CD4-positive, alpha-beta T cell treated with Interleukin-2 at 100 ng/mL for 4 hours (primary cell): ENCODE results near the gene SHISAL2A.

Source experiments
- DNase-seq: peaks from one replicate; pipeline ENCODE4 v3.0.0-alpha.2; 2020; ENCODE audit warnings: low spot score

The SHISAL2A gene

DNA sequence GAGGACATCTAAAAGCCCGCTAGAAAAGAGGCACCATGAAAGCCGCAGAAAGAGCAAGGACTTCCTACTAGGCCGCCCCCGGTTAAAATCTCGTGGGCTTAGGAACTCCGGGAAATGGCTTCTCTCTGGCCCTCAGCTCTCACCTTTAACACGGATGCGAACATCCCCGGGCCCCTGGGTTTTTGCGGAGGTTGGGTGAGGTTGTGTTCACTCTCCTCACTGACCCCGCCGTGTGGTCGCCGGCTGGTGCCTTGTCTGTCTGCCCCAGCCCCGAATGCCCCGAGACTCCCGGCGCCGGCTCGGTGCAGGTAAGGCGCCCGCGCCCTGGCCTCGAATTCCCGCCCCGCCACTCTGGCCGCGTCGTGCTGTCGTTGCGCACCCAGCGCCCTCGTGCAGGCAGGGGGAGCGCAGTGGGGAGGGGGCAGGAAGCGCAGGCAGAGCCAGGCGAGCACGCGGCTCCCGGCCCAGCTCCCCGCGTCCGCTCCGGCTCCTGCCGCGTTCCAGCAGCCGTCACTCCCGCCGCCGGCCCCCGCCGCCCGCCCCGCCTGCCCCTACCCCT is at the start of gene SHISAL2A:
Gene SHISAL2A, plus strand, starts transcription at position 437 of the 559 bp plus-strand sequence. CDS start 326 bp downstream, outside the sequence.
- peak; percentile 63 for DNase-seq

- no peak for DNase-seq
These were observed 47.5 kb upstream of the SHISAL2A start for GRCh38 chr1:52585474-52585873.

DNA sequence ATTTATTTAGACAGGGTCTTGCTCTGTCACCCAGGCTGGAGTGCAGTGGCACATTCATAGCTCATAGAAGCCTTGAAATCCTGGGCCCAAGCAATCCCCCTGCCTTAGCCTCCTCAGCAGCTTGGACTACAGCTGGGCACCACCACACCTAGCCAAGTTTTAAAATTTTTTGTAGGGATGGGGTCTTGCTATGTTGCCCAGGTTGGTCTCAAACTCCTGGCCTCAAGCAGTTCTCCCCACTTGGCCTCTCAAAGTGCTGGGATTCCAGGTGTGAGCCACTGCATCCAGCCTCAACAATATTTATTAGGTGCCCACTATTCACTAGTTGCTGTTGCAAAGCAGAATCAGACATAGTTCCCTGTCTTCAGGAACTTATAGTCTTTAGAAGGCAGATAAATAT is 44.9 kb upstream of the SHISAL2A start:
- DNase-seq = no peak

DNA sequence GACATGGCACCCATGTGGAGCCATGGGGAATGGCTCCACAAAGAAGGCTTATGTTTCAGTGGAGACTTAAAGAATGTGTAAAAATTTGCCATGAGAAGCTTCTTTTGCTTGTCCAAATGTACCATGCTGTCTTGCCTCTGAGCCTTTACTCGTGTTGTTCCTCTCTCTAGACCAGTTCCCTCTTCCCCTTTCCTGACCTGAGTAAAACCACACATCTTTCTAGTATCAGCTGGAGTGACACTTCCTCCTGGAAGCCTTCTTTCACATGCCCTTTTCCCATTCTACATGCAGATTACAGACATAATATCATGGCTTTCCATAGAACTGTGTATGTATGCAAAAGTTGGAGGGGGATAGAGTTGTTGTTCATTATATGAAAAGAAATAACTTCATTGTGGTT is 44.4 kb upstream of the SHISAL2A start:
- no peak for DNase-seq

GRCh38 chr1:52590266-52590665 is 42.7 kb upstream of the SHISAL2A start:
- no peak for DNase-seq

DNA sequence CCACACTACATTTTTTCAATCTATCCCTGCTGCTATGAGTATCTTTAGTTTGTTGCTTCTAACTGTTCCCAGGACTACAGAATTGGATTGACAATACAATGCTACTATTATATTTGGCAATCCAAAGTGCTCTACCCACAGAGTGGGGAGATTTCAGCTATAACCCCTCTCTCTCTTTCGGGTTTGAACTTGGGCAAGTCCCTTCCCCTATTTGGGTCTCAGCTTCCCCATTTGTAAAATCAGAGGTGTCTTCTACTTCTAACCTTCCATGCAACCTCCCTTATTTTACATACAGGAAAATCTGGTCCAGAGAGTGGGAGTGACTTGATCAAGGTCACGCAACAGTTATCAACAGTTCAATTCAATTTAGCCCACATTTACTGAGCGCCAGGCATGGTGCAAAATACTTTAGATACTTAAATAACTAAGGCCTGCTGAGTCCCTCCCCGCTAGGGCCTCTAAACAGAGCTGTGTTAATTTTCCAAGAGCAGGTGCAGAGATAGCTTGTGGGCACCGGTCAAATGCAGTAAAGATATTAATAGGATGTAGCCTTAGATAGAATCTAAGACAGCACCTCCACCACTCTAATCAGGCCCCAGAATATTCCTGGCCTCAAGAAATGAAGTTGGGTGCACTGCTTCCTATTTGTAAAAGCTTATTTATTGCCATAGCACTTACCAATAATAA is 40.2 kb upstream of the SHISAL2A start:
- DNase-seq = no peak

DNA sequence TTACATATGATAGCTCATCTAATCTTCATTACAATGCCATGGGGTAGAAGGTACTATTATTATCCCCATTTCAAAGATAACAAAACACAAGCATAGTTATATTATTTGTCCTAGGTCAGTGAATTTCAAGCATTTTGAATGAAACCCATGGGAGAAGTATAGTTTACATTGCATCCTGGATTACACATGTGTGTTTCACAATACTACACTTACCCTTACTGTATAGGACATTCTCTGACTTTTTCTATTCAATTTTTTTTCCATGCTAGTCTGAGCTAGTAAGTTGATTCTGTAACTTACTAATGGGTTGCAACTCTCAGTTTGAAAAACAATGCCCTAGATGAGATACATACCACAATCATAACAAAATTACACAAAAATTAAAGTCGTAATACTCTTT is 39.5 kb upstream of the SHISAL2A start:
- DNase-seq = no peak

GRCh38 chr1:52595061-52595460 is 37.9 kb upstream of the SHISAL2A start:
- DNase-seq = no peak

- no peak for DNase-seq
These were observed 35.1 kb upstream of the SHISAL2A start for GRCh38 chr1:52597912-52598311.

- no peak for DNase-seq
These were observed 34.2 kb upstream of the SHISAL2A start for GRCh38 chr1:52598729-52599128.

DNA sequence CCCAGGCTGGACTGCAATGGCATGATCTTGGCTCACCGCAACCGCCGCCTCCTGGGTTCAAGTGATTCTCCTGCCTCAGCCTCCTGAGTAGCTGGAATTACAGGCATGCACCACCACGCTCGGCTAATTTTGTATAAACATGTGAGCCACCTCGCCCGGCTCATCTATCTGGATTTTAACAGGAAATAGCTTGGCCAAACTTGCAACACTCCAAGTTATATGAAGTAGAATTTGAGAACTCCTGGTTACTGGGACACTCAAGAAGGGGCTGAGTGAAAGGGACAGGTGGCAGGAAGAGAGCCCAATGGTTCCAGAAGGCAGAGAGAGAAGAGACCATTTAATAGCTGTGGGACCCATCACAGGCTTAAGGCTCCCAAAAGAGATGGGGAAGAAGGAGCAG is 33.7 kb upstream of the SHISAL2A start:
- no peak for DNase-seq

GRCh38 chr1:52600533-52601179 is 32.3 kb upstream of the SHISAL2A start:
- no peak for DNase-seq

- no peak for DNase-seq
These were observed 31.4 kb upstream of the SHISAL2A start for GRCh38 chr1:52601519-52601918.

DNA sequence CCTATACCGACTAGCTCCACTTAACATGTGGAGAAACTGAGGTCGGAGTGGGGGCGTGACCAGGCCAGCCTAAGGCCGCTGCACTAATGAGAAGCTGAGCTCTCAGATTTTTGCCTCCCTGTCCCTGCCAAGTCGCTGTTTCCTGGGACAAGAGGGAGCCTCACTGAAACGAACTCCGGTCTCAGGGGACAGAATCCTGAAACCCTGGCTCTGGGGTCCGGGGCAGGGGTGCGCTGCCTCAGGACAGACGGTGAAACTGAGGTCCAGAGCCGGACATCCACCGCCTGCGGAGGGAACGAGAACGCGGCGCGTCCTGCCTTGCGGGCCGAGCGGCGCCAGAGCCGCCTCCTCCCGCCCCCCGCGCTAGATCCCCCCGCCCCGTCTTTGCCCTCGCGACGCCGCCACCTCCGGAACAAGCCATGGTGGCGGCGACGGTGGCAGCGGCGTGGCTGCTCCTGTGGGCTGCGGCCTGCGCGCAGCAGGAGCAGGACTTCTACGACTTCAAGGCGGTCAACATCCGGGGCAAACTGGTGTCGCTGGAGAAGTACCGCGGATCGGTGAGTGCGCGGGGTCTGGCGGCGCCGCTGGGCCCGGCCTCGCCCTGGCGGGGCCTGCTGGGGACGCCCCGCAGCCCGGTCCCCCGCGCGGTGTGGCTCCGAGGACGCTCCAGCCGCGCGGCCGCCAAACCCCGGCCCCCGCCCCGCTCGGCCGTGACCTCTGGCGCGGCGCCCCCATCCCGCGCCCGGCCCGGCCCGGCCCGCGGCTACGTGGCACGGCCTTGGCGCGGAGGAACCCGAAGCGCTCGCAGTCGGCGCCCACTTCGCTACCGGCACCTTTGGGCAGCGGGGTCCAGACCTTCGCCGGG is 30.7 kb upstream of the SHISAL2A start, which contains the start of gene GPX7:
Gene GPX7, plus strand, starts transcription at position 381 of the 865 bp plus-strand sequence. Its CDS starts 39 bp downstream, at position 420.
- DNase-seq = peak; percentile 55

DNA sequence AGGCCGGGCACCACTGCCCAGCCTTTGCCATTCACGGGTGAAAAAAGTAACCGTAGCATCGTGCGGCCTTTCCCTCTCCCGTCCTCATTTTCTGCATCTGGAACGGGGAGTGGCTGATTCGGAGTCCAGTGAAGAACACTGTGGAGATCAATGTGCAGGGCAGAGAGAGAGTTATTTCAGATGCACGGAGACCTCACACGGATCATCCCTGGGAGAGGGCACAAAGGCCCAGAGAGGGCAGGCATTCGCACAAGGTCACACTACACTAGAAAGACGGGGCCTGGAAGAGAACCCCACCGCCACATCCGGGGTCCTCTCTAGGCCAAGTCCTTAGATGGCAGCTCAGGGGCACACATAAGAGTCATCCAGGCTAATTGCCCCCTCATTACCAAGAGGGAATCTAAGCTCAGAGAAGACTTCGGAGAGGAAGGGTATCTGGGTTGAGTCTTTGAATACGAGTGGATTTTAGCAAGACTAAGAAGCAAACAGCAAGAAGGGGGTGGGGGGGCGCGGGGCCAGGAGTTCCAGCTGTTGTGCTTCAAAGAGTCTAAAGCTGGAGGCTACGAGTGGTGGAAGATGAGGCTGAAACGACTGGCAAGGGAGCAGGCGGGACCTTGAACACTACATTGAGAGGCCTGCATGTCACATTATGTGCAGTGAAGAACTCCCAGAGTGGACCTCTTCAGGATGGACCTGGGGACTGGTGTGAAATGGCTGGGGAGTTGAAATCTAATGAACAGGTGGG is 29.9 kb upstream of the SHISAL2A start:
- peak; percentile 17 for DNase-seq

DNA sequence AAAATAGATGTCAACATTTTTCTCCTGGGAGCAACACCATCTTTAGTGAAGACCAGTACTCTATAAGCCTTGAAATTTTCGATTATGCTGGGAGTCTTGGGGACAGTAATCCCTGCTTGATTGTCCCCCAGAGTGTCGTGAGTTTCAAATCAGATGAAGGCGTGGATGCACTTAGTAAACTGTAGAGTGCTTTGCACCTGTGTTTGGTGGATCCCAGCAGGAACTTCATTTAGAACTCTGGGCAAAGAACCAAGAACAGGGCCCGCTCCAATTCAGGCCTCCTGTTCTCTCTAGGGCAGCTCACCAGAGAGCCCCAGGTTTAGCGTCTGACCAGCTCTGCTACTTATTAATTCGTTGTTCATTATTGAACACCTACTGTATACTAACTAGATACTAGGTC is 29.3 kb upstream of the SHISAL2A start:
- DNase-seq = no peak

- no peak for DNase-seq
These were observed 28.8 kb upstream of the SHISAL2A start for GRCh38 chr1:52604063-52604770.

- no peak for DNase-seq
These were observed 19.2 kb upstream of the SHISAL2A start for GRCh38 chr1:52613636-52614373.

GRCh38 chr1:52614671-52615070 is 18.3 kb upstream of the SHISAL2A start:
- DNase-seq = no peak

- DNase-seq = no peak
These were observed 17.4 kb upstream of the SHISAL2A start for GRCh38 chr1:52615489-52616042.
